ENCODE measurements around the gene ITGB2. TPM values are rescaled to one million over a fixed set of nuclear protein-coding genes. Genes with fewer than 3 reads are reported as not detected.
A peak's percentile ranks its signal among the peaks of the same experiment; 100 is the strongest.

Gene ITGB2
- total RNA-seq, 1 experiment from 2014 or later = 45.1 TPM

GRCh38 chr21:44930543-44930981 is 9.9 kb upstream of the ITGB2 start:
- H3K27ac ChIP-seq (ENCODE audit: low read length) = peak overlapping the region; percentile 74
- ATAC-seq (peak; percentile 1), DNase-seq (peak; percentile 72)
- H3K4me3 ChIP-seq (ENCODE audit: low read length) = peak overlapping the region; percentile 77
- peaks cover 60% of the 10 kb centered on the region for H3K79me2 ChIP-seq (ENCODE audit: low read length)
- no peaks in the 10 kb centered on the region for H3K9me2 ChIP-seq (replicated peaks; ENCODE audit: low read length)
- peaks cover 74% of the 10 kb centered on the region for H3K4me1 ChIP-seq (ENCODE audit: insufficient read depth, low read length)
- H4K20me1 ChIP-seq (ENCODE audit: low read length) = no peaks in the 10 kb centered on the region
- H2AFZ ChIP-seq (ENCODE audit: low read length) = peak overlapping the region; percentile 50
- no peaks in the 10 kb centered on the region for H3K27me3 ChIP-seq (ENCODE audit: low read length)
- intact Hi-C loops (cut with micrococcal nuclease) = loop anchor here (2.0 kb wide), 2 partner anchors 14 to 38 kb away; no protein-coding TSS in a partner anchor
- peak overlapping the region; percentile 73 for H3K9ac ChIP-seq (ENCODE audit: low read length)
- no TSS peak for BruUV-seq (replicated peaks)
- POLR2A ChIA-PET (ENCODE audit: unreplicated experiment) = interaction anchor here (1.0 kb wide), 1 partner anchor 57 kb away, joined by 25 read pairs; the partner anchor contains the start of gene PTTG1IP
- H3F3A ChIP-seq (ENCODE audit: low read length, unreplicated experiment) = peaks cover 8% of the 10 kb centered on the region
- CTCF ChIA-PET = no interaction called here
- peak overlapping the region; percentile 95 for H3K4me2 ChIP-seq (ENCODE audit: low read length)
- TF ChIP-seq, protein P1, sequence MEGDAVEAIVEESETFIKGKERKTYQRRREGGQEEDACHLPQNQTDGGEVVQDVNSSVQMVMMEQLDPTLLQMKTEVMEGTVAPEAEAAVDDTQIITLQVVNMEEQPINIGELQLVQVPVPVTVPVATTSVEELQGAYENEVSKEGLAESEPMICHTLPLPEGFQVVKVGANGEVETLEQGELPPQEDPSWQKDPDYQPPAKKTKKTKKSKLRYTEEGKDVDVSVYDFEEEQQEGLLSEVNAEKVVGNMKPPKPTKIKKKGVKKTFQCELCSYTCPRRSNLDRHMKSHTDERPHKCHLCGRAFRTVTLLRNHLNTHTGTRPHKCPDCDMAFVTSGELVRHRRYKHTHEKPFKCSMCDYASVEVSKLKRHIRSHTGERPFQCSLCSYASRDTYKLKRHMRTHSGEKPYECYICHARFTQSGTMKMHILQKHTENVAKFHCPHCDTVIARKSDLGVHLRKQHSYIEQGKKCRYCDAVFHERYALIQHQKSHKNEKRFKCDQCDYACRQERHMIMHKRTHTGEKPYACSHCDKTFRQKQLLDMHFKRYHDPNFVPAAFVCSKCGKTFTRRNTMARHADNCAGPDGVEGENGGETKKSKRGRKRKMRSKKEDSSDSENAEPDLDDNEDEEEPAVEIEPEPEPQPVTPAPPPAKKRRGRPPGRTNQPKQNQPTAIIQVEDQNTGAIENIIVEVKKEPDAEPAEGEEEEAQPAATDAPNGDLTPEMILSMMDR (conservative IDR thresholded peaks at IDR 0.05; ENCODE audit: low read depth, low read length) = no peak
- TF ChIP-seq EZH2phosphoT487 (IDR thresholded peaks at IDR 0.05; ENCODE audit: borderline replicate concordance, low read length) = no peak
- TF ChIP-seq EZH2 (IDR thresholded peaks at IDR 0.05; ENCODE audit: low read length, unreplicated experiment) = no peak
- no peaks in the 10 kb centered on the region for H3K9me3 ChIP-seq (ENCODE audit: low read length)
- peaks cover 4% of the 10 kb centered on the region; the same call in 1 of the 2 replicates for H3K36me3 ChIP-seq (ENCODE audit: low read depth, low read length)

- DNase-seq (no peak), ATAC-seq (no peak)
- Histone ChIP-seq H3K4me3 (ENCODE audit: low read length) (no peak overlapping the region), H3K4me2 (ENCODE audit: low read length) (peak overlapping the region; percentile 95), H3K9ac (ENCODE audit: low read length) (no peak overlapping the region), H3K9me2 (replicated peaks; ENCODE audit: low read length) (no peaks in the 10 kb centered on the region), H3F3A (ENCODE audit: low read length, unreplicated experiment) (peaks cover 8% of the 10 kb centered on the region), H2AFZ (ENCODE audit: low read length) (no peak overlapping the region), H3K36me3 (ENCODE audit: low read depth, low read length) (peaks cover 4% of the 10 kb centered on the region; the same call in 1 of the 2 replicates), H3K79me2 (ENCODE audit: low read length) (peaks cover 59% of the 10 kb centered on the region), H3K27me3 (ENCODE audit: low read length) (no peaks in the 10 kb centered on the region), H3K4me1 (ENCODE audit: insufficient read depth, low read length) (peaks cover 79% of the 10 kb centered on the region), H3K27ac (ENCODE audit: low read length) (0 out of 2 replicates have a peak overlapping the region, but pooled peaks have one; percentile 1), H3K9me3 (ENCODE audit: low read length) (no peaks in the 10 kb centered on the region), H4K20me1 (ENCODE audit: low read length) (no peaks in the 10 kb centered on the region)
- intact Hi-C loops (cut with micrococcal nuclease) = loop anchor here (2.0 kb wide), 2 partner anchors 13 to 37 kb away; no protein-coding TSS in a partner anchor
- POLR2A ChIA-PET (ENCODE audit: unreplicated experiment) = no interaction called here
- CTCF ChIA-PET = no interaction called here
- BruUV-seq (replicated peaks) = no TSS peak
- TF ChIP-seq EZH2 (IDR thresholded peaks at IDR 0.05; ENCODE audit: low read length, unreplicated experiment) = no peak
- TF ChIP-seq, protein P1 (conservative IDR thresholded peaks at IDR 0.05; ENCODE audit: low read depth, low read length) = no peak
- TF ChIP-seq EZH2phosphoT487 (IDR thresholded peaks at IDR 0.05; ENCODE audit: borderline replicate concordance, low read length) = no peak
Measured at GRCh38 chr21:44929799-44930542, 9.3 kb upstream of the ITGB2 start.
